Raji (cell line): Measurements from ENCODE around the gene BCS1L.

Source experiments
- POLR2A ChIP-seq: IDR thresholded peaks from 2 replicates; pipeline ENCODE4 v1.6.1; 2011; ENCODE audit warnings: low read depth, low read length, control low read depth; ENCODE audit not compliant: insufficient read depth

Gene BCS1L

GRCh38 chr2:218659258-218659987, at the start of gene BCS1L, which contains the start of gene ZNF142:
Gene BCS1L, plus strand, starts transcription at chr2:218659683. Its CDS starts 1,305 bp downstream, at chr2:218660988.
Gene ZNF142, minus strand, starts transcription at chr2:218659623. Its CDS starts 3,194 bp downstream, at chr2:218656429.
- TF ChIP-seq POLR2A, result peak; percentile 96

- TF ChIP-seq POLR2A, result no peak
These were observed 43.6 kb upstream of the BCS1L start for GRCh38 chr2:218615868-218616315.

GRCh38 chr2:218618102-218618860, 41.2 kb upstream of the BCS1L start:
- TF ChIP-seq POLR2A, result no peak

GRCh38 chr2:218621007-218621406, 38.5 kb upstream of the BCS1L start:
- TF ChIP-seq POLR2A, result no peak

- no peak for TF ChIP-seq POLR2A
These were observed 36.7 kb upstream of the BCS1L start for GRCh38 chr2:218622606-218623365.

GRCh38 chr2:218623366-218623705, 36.1 kb upstream of the BCS1L start:
- no peak for TF ChIP-seq POLR2A

- TF ChIP-seq POLR2A, result no peak
These were observed 33.1 kb upstream of the BCS1L start for GRCh38 chr2:218626369-218626768.

- TF ChIP-seq POLR2A, result no peak
These were observed 31.5 kb upstream of the BCS1L start for GRCh38 chr2:218627939-218628338.

GRCh38 chr2:218631837-218632236, 27.6 kb upstream of the BCS1L start:
- TF ChIP-seq POLR2A, result no peak

GRCh38 chr2:218635719-218636118, 23.8 kb upstream of the BCS1L start:
- TF ChIP-seq POLR2A, result no peak

GRCh38 chr2:218638372-218638771, 21.1 kb upstream of the BCS1L start:
- no peak for TF ChIP-seq POLR2A

GRCh38 chr2:218642121-218642656, 17.3 kb upstream of the BCS1L start:
- TF ChIP-seq POLR2A, result no peak

GRCh38 chr2:218642786-218643185, 16.7 kb upstream of the BCS1L start:
- TF ChIP-seq POLR2A, result no peak

GRCh38 chr2:218643751-218644310, 15.7 kb upstream of the BCS1L start:
- no peak for TF ChIP-seq POLR2A

GRCh38 chr2:218644721-218645120, 14.8 kb upstream of the BCS1L start:
- TF ChIP-seq POLR2A, result no peak

GRCh38 chr2:218645126-218645525, 14.4 kb upstream of the BCS1L start:
- TF ChIP-seq POLR2A, result no peak
